ENCODE results near the gene ZNF783. TPM values are rescaled to one million over a fixed set of nuclear protein-coding genes. Genes with fewer than 3 reads are reported as not detected.
"Not testable (repeated sequence)": the region's sequence is repeated elsewhere in the genome, so short reads cannot be mapped to it uniquely, and the experiment has no call there.

The ZNF783 gene
- total RNA-seq, 1 experiment from 2014 or later: 3.2 TPM

GRCh38 chr7:149228831-149229471 lies 33.0 kb upstream of the ZNF783 start:
- peaks cover 1% of the 10 kb centered on the region; the same call in 1 of the 2 replicates for H3K36me3 ChIP-seq (replicated peaks; ENCODE audit: control insufficient read depth, insufficient read depth, low read length)
- no peak overlapping the region for H3K4me3 ChIP-seq (ENCODE audit: insufficient read depth, low read depth, low read length)
- no peaks in the 10 kb centered on the region for H3K27me3 ChIP-seq (ENCODE audit: control insufficient read depth, insufficient read depth, low read length)
- no peak for DNase-seq

- H3K4me3 ChIP-seq (ENCODE audit: insufficient read depth, low read depth, low read length): no peak overlapping the region
- no peaks in the 10 kb centered on the region for H3K36me3 ChIP-seq (replicated peaks; ENCODE audit: control insufficient read depth, insufficient read depth, low read length)
- H3K27me3 ChIP-seq (ENCODE audit: control insufficient read depth, insufficient read depth, low read length): no peaks in the 10 kb centered on the region
- no peak for DNase-seq
Observed at GRCh38 chr7:149229526-149229925, 32.5 kb upstream of the ZNF783 start.

DNA sequence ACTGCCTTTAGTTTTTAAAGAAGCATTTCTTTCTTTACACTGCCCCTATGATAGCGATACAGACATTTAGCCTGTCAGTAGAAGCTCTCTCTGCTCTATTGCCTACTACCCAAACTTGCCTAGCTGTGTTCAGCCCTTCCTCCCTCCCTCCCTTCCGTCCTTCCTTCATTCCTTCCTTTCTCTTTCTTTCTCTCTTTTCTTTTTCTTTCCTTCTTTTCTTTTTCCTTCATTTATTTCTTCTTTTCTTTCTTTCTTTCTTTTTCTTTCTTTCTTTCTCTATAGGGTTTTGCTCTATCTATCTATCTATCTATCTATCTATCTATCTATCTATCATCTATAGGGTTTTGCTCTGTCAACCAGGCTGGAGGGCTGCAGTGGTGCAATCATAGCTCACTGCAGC lies 29.6 kb upstream of the ZNF783 start:
- Histone ChIP-seq H3K4me3 (ENCODE audit: insufficient read depth, low read depth, low read length) (no peak overlapping the region), H3K36me3 (replicated peaks; ENCODE audit: control insufficient read depth, insufficient read depth, low read length) (no peaks in the 10 kb centered on the region), H3K27me3 (ENCODE audit: control insufficient read depth, insufficient read depth, low read length) (no peaks in the 10 kb centered on the region)
- no peak for DNase-seq

GRCh38 chr7:149233655-149234204 lies 28.3 kb upstream of the ZNF783 start:
- H3K4me3 ChIP-seq (ENCODE audit: insufficient read depth, low read depth, low read length); H3K27me3 ChIP-seq (ENCODE audit: control insufficient read depth, insufficient read depth, low read length); DNase-seq; H3K36me3 ChIP-seq (replicated peaks; ENCODE audit: control insufficient read depth, insufficient read depth, low read length): not testable (repeated sequence)

DNA sequence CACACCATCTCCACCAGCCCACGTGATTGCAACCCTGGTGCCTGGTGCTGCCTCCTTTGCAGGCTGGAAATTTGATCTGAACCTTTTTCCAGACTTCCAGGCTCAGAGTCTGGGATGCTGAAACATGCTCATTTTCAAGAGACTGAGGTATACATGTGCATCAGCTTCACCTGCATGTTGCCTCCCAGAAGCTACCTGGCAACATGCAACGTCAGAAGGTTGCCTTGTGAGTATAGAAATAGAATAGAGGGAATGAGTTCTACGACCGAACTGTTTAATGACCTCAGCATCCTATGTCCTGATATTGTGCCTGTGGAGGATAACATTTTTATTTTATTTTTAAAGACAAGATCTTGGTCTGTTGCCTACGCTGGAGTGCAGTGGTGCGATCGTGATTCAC lies 24.5 kb upstream of the ZNF783 start:
- no peak overlapping the region for H3K4me3 ChIP-seq (ENCODE audit: insufficient read depth, low read depth, low read length)
- 0 out of 2 replicates have a peak, but pooled peaks cover 1% of the 10 kb centered on the region for H3K27me3 ChIP-seq (ENCODE audit: control insufficient read depth, insufficient read depth, low read length)
- no peaks in the 10 kb centered on the region; the same call in 1 of the 2 replicates for H3K36me3 ChIP-seq (replicated peaks; ENCODE audit: control insufficient read depth, insufficient read depth, low read length)
- no peak for DNase-seq

DNA sequence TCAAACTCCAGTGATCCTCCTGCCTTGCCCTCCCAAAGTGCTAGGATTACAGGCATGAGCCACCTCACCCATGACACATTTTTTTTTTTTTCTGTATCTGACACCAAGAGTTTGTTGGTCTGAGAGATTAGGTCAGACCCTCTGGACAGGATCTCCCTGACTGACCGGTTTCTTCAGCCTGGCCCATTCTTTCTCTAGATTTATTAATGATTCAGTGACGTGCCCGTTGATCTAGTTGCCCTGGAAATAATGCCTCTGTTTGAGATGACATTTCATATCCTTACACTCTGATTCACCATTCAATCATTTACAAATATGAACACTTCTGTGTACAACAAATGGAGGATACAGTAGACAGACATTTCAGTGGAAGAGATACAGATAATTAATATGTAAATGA lies 23.9 kb upstream of the ZNF783 start:
- Histone ChIP-seq H3K4me3 (ENCODE audit: insufficient read depth, low read depth, low read length) (no peak overlapping the region), H3K36me3 (replicated peaks; ENCODE audit: control insufficient read depth, insufficient read depth, low read length) (no peaks in the 10 kb centered on the region; the same call in 1 of the 2 replicates), H3K27me3 (ENCODE audit: control insufficient read depth, insufficient read depth, low read length) (0 out of 2 replicates have a peak, but pooled peaks cover 1% of the 10 kb centered on the region)
- no peak for DNase-seq

GRCh38 chr7:149239345-149240143 lies 22.5 kb upstream of the ZNF783 start, which contains the start of gene ZNF212:
TSS of gene ZNF212 (plus strand) at chr7:149239651. CDS start at chr7:149239779, 128 bp downstream.
- Histone ChIP-seq H3K4me3 (ENCODE audit: insufficient read depth, low read depth, low read length) (peak within 1 kb of the TSS; percentile 92), H3K27me3 (ENCODE audit: control insufficient read depth, insufficient read depth, low read length) (0 out of 2 replicates have a peak, but pooled peaks cover 1% of the 10 kb centered on the region), H3K36me3 (replicated peaks; ENCODE audit: control insufficient read depth, insufficient read depth, low read length) (no peaks in the 10 kb centered on the region; the same call in 1 of the 2 replicates)
- DNase-seq: peak; percentile 98

- H3K27me3 ChIP-seq (ENCODE audit: control insufficient read depth, insufficient read depth, low read length): 0 out of 2 replicates have a peak, but pooled peaks cover 1% of the 10 kb centered on the region
- H3K36me3 ChIP-seq (replicated peaks; ENCODE audit: control insufficient read depth, insufficient read depth, low read length): no peaks in the 10 kb centered on the region; the same call in 1 of the 2 replicates
- peak overlapping the region; percentile 92 for H3K4me3 ChIP-seq (ENCODE audit: insufficient read depth, low read depth, low read length)
- DNase-seq: no peak
Observed at GRCh38 chr7:149240637-149241036, 21.4 kb upstream of the ZNF783 start.

GRCh38 chr7:149241696-149242095 lies 20.3 kb upstream of the ZNF783 start:
- no peak for DNase-seq
- H3K4me3 ChIP-seq (ENCODE audit: insufficient read depth, low read depth, low read length): no peak overlapping the region

GRCh38 chr7:149245244-149245643 lies 16.8 kb upstream of the ZNF783 start:
- Histone ChIP-seq H3K27me3 (ENCODE audit: control insufficient read depth, insufficient read depth, low read length) (no peaks in the 10 kb centered on the region), H3K4me3 (ENCODE audit: insufficient read depth, low read depth, low read length) (no peak overlapping the region), H3K36me3 (replicated peaks; ENCODE audit: control insufficient read depth, insufficient read depth, low read length) (no peaks in the 10 kb centered on the region; the same call in 1 of the 2 replicates)
- no peak for DNase-seq

More at GRCh38 chr7:149241696-149242095, 20.3 kb upstream of the ZNF783 start:
- 0 out of 2 replicates have a peak, but pooled peaks cover 1% of the 10 kb centered on the region for H3K27me3 ChIP-seq (ENCODE audit: control insufficient read depth, insufficient read depth, low read length)
- no peaks in the 10 kb centered on the region; the same call in 1 of the 2 replicates for H3K36me3 ChIP-seq (replicated peaks; ENCODE audit: control insufficient read depth, insufficient read depth, low read length)

DNA sequence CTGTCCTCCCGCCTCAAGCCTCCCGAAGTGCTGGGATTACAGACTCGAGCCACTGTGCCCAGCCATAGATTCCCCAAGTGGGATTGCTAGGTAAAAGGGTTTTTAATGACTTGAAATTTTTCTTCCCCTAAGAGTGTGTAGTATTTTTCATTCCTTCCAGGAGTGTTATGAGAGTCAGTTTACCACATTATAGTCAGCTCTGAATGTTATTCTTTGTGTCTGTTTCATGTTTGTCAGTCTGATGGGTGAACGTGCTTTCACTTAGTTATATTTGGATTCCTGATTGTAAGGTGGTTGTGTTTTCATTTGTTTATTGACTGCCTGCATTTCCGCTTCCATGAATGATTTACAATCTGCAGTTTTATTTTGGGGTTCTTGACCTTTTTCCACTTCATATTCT lies 16.3 kb upstream of the ZNF783 start:
- Histone ChIP-seq H3K4me3 (ENCODE audit: insufficient read depth, low read depth, low read length) (no peak overlapping the region), H3K27me3 (ENCODE audit: control insufficient read depth, insufficient read depth, low read length) (no peaks in the 10 kb centered on the region), H3K36me3 (replicated peaks; ENCODE audit: control insufficient read depth, insufficient read depth, low read length) (peaks cover 4% of the 10 kb centered on the region)
- DNase-seq: no peak

- Histone ChIP-seq H3K4me3 (ENCODE audit: insufficient read depth, low read depth, low read length) (no peak overlapping the region), H3K36me3 (replicated peaks; ENCODE audit: control insufficient read depth, insufficient read depth, low read length) (peaks cover 22% of the 10 kb centered on the region), H3K27me3 (ENCODE audit: control insufficient read depth, insufficient read depth, low read length) (no peaks in the 10 kb centered on the region)
- no peak for DNase-seq
Observed at GRCh38 chr7:149248777-149249176, 13.2 kb upstream of the ZNF783 start.

DNA sequence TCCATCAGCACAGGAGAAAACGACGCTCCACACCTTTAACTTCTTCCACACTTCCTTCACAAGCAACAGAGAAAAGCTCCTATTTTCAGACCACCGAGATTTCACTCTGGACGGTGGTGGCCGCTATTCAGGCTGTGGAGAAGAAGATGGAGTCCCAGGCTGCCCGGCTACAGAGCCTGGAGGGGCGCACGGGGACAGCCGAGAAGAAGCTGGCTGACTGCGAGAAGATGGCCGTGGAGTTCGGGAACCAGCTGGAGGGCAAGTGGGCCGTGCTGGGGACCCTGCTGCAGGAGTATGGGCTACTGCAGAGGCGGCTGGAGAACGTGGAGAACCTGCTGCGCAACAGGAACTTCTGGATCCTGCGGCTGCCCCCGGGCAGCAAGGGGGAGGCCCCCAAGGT lies 11.8 kb upstream of the ZNF783 start:
- not testable (repeated sequence) for DNase-seq; H3K4me3 ChIP-seq (ENCODE audit: insufficient read depth, low read depth, low read length); H3K27me3 ChIP-seq (ENCODE audit: control insufficient read depth, insufficient read depth, low read length)
- H3K36me3 ChIP-seq (replicated peaks; ENCODE audit: control insufficient read depth, insufficient read depth, low read length): peaks cover 28% of the 10 kb centered on the region

GRCh38 chr7:149251518-149251917 lies 10.5 kb upstream of the ZNF783 start:
- H3K27me3 ChIP-seq (ENCODE audit: control insufficient read depth, insufficient read depth, low read length); H3K4me3 ChIP-seq (ENCODE audit: insufficient read depth, low read depth, low read length); DNase-seq: not testable (repeated sequence)
- H3K36me3 ChIP-seq (replicated peaks; ENCODE audit: control insufficient read depth, insufficient read depth, low read length): peaks cover 28% of the 10 kb centered on the region
